B cell (primary cell): Measurements from ENCODE around the gene PRRC2C. TPM values are rescaled to one million over a fixed set of nuclear protein-coding genes. Genes with fewer than 3 reads are reported as not detected.
"Not testable (repeated sequence)": the region's sequence is repeated elsewhere in the genome, so short reads cannot be mapped to it uniquely, and the experiment has no call there.

Source experiments
- ATAC-seq: fragments of 200-7000 bp; cut with Tn5 transposase; one replicate; pipeline ENCODE4 v1.10.0; 2021; ENCODE audit warnings: low read depth, mild to moderate bottlenecking, moderate number of reproducible peaks, moderate library complexity
- CTCF ChIA-PET: fragments of 350-600 bp; sonication (Branson Sonifier 250); formaldehyde crosslinking; loops from one replicate; lab custom pipeline; 2021; ENCODE audit warnings: antibody characterized with exemption, inconsistent platforms; lab: Charles Lee
- POLR2A ChIA-PET: fragments of 350-600 bp; sonication (Branson Sonifier 250); formaldehyde crosslinking; loops from one replicate; lab custom pipeline; 2021; ENCODE audit warnings: antibody characterized with exemption; lab: Charles Lee
- DNase-seq: peaks from one replicate; pipeline ENCODE4 v3.0.0; 2013
- H2AFZ ChIP-seq: 2 replicates; pipeline ENCODE4 v1.6.1; 2012; ENCODE audit warnings: mild to moderate bottlenecking, low read depth, low read length; ENCODE audit not compliant: insufficient read depth, poor library complexity, severe bottlenecking
- H3K27ac ChIP-seq, 2 donors: 1 replicate in 1 of 2; 2 replicates in 1 of 2; pipeline ENCODE4 v1.5.1; 2012 to 2013; ENCODE audit warnings: low read length in 2 of 2, mild to moderate bottlenecking in 2 of 2, moderate library complexity in 1 of 2
- H3K27me3 ChIP-seq, 4 experiments: fragments of 200-600 bp in 1 of 4; sonication (generic) in 1 of 4; replicated peaks in 1 of 4; 1 replicate in 2 of 4; 2 replicates in 2 of 4; pipeline versions ENCODE4 v1.6.1 to v1.7.0; 2013 to 2016; ENCODE audit warnings: low read length in 3 of 4, mild to moderate bottlenecking in 2 of 4, mixed read lengths in 1 of 4, moderate library complexity in 1 of 4; ENCODE audit not compliant: insufficient read depth in 4 of 4, control insufficient read depth in 3 of 4; ENCODE audit errors: control extremely low read depth in 1 of 4
- H3K36me3 ChIP-seq, 2 experiments: replicated peaks in 1 of 2; 1 replicate in 1 of 2; 2 replicates in 1 of 2; pipeline versions ENCODE4 v1.6.1 to v1.7.1; 2013; ENCODE audit warnings: low read length in 1 of 2; ENCODE audit not compliant: insufficient read depth in 2 of 2, control insufficient read depth in 1 of 2; ENCODE audit errors: control extremely low read depth in 1 of 2, extremely low read depth in 1 of 2
- H3K4me1 ChIP-seq, 2 donors: fragments of 200-600 bp in 1 of 2; sonication (generic) in 1 of 2; 1 replicate in 1 of 2; 2 replicates in 1 of 2; pipeline versions ENCODE4 v1.5.1 to v1.6.1; 2013 to 2017; ENCODE audit warnings: low read length in 2 of 2; ENCODE audit not compliant: control insufficient read depth in 2 of 2, insufficient read depth in 2 of 2
- H3K4me2 ChIP-seq: replicated peaks from 2 replicates; pipeline ENCODE3; 2012; ENCODE audit warnings: mild to moderate bottlenecking, low read depth, low read length; ENCODE audit not compliant: poor library complexity, severe bottlenecking
- H3K4me3 ChIP-seq, 5 experiments: fragments of 200-600 bp in 1 of 5; sonication (generic) in 1 of 5; 1 replicate in 3 of 5; 2 replicates in 2 of 5; pipeline versions ENCODE4 v1.5.1 to v1.7.0; 2011 to 2016; ENCODE audit warnings: low read length in 4 of 5, mild to moderate bottlenecking in 4 of 5, low read depth in 2 of 5, control low read depth in 1 of 5, moderate library complexity in 1 of 5; ENCODE audit not compliant: insufficient read depth in 1 of 5; ENCODE audit errors: control extremely low read depth in 1 of 5, extremely low read depth in 1 of 5
- H3K79me2 ChIP-seq: fragments of 200-600 bp; sonication (generic); one replicate; pipeline ENCODE4 v1.6.0; 2016; ENCODE audit warnings: low read length; ENCODE audit not compliant: control insufficient read depth, insufficient read depth
- H3K9ac ChIP-seq: fragments of 200-600 bp; sonication (generic); 2 replicates; pipeline ENCODE4 v1.6.1; 2017; ENCODE audit warnings: mild to moderate bottlenecking, low read length, moderate library complexity
- H3K9me3 ChIP-seq, 3 donors: one replicate each; pipeline versions ENCODE4 v1.6.1 to v1.7.1; 2013; ENCODE audit warnings: low read length in 2 of 3; ENCODE audit not compliant: control insufficient read depth in 2 of 3, insufficient read depth in 1 of 3; ENCODE audit errors: control extremely low read depth in 1 of 3
- H4K20me1 ChIP-seq: 2 replicates; pipeline ENCODE4 v1.6.0; 2012; ENCODE audit warnings: mild to moderate bottlenecking, low read length; ENCODE audit not compliant: insufficient read depth, control insufficient read depth, poor library complexity, severe bottlenecking
- H3K27ac Mint-ChIP-seq: one replicate; pipeline ENCODE4 v1.8.0; 2021; ENCODE audit warnings: mixed read lengths
- H3K27me3 Mint-ChIP-seq: one replicate; pipeline ENCODE4 v1.8.0; 2021; ENCODE audit warnings: mixed read lengths
- H3K4me1 Mint-ChIP-seq: one replicate; pipeline ENCODE4 v1.8.0; 2021; ENCODE audit warnings: mixed read lengths
- H3K4me3 Mint-ChIP-seq: one replicate; pipeline ENCODE4 v1.8.0; 2021; ENCODE audit warnings: mixed read lengths
- H3K9me3 Mint-ChIP-seq: one replicate; pipeline ENCODE4 v1.8.0; 2022; ENCODE audit warnings: mixed read lengths; ENCODE audit not compliant: insufficient read depth
- EZH2 ChIP-seq: IDR thresholded peaks from 2 replicates; pipeline ENCODE4 v1.6.1; 2012; ENCODE audit warnings: borderline replicate concordance, low read depth, mild to moderate bottlenecking, moderate library complexity, low read length; ENCODE audit not compliant: insufficient read depth, poor library complexity, severe bottlenecking
- WGBS: methylation state at CpG from one replicate; pipeline ENCODE4 v1.1.5; 2013; ENCODE audit warnings: missing lambda C conversion rate; ENCODE audit not compliant: insufficient coverage; 5-methylcytosine and 5-hydroxymethylcytosine counted together
- intact Hi-C: fragments of 100-400 bp; cut with micrococcal nuclease; formaldehyde crosslinking; loops from one replicate; pipeline ENCODE4 v1.10.0; 2022
- polyA plus RNA-seq: library from polyadenylated mRNA; depleted of rRNA; stranded (reverse); fragments of >200 nt; gene quantifications from 2 replicates; pipeline ENCODE4 v1.2.3, GENCODE V29; 2012
- total RNA-seq, 2 donors: library from RNA; stranded (reverse); fragments of 120-200 nt in 1 of 2; gene quantifications; 1 replicate in 1 of 2; 2 replicates in 1 of 2; pipeline versions ENCODE4 v1.2.3 to v1.2.4, GENCODE V29; 2013 to 2022
- TF ChIP-seq, protein P1 (sequence below): fragments of 200-600 bp; IDR thresholded peaks from one replicate; pipeline ENCODE4 v1.8.0; 2022; ENCODE audit warnings: antibody characterized with exemption, mild to moderate bottlenecking

The PRRC2C gene
- total and polyA plus RNA-seq, 2 donors (not counting 1 experiment from before 2014, with no cell fraction given), result 65.4 to 305 TPM

- H3K9ac ChIP-seq, H3K4me3 Mint-ChIP-seq, H3K9me3 ChIP-seq, H3K27ac Mint-ChIP-seq, H3K4me1 Mint-ChIP-seq, POLR2A ChIA-PET, CTCF ChIA-PET, DNase-seq, H3K4me1 ChIP-seq, ATAC-seq, H4K20me1 ChIP-seq, H3K27me3 ChIP-seq, H3K27ac ChIP-seq, H2AFZ ChIP-seq, H3K36me3 ChIP-seq, H3K4me2 ChIP-seq, H3K4me3 ChIP-seq, H3K79me2 ChIP-seq, intact Hi-C loops, H3K9me3 Mint-ChIP-seq: not testable (repeated sequence)
- 100% methylated on average over 2 of the region's 5 CpGs for WGBS
- H3K27me3 Mint-ChIP-seq, result peaks cover 13% of the 10 kb centered on the region
These were observed 43.9 kb upstream of the PRRC2C start for GRCh38 chr1:171441278-171441895.

- Histone ChIP-seq H3K36me3 (no peaks in the 10 kb centered on the region), H3K27me3 (no peaks in the 10 kb centered on the region), H3K4me2 (no peak overlapping the region), H3K9me3 (no peaks in the 10 kb centered on the region), H3K79me2 (no peaks in the 10 kb centered on the region), H3K4me3 (no peak overlapping the region), H4K20me1 (no peaks in the 10 kb centered on the region), H2AFZ (no peak overlapping the region), H3K27ac (no peak overlapping the region), H3K4me1 (no peaks in the 10 kb centered on the region), H3K9ac (no peak overlapping the region)
- CTCF ChIA-PET, result no interaction called here
- no peaks in the 10 kb centered on the region for H3K4me1 Mint-ChIP-seq
- no peaks in the 10 kb centered on the region for H3K9me3 Mint-ChIP-seq
- H3K27me3 Mint-ChIP-seq, result no peaks in the 10 kb centered on the region
- POLR2A ChIA-PET, result no interaction called here
- no peak overlapping the region for H3K4me3 Mint-ChIP-seq
- intact Hi-C loops, result no loop called here
- TF ChIP-seq EZH2, result no peak
- TF ChIP-seq, protein P1, sequence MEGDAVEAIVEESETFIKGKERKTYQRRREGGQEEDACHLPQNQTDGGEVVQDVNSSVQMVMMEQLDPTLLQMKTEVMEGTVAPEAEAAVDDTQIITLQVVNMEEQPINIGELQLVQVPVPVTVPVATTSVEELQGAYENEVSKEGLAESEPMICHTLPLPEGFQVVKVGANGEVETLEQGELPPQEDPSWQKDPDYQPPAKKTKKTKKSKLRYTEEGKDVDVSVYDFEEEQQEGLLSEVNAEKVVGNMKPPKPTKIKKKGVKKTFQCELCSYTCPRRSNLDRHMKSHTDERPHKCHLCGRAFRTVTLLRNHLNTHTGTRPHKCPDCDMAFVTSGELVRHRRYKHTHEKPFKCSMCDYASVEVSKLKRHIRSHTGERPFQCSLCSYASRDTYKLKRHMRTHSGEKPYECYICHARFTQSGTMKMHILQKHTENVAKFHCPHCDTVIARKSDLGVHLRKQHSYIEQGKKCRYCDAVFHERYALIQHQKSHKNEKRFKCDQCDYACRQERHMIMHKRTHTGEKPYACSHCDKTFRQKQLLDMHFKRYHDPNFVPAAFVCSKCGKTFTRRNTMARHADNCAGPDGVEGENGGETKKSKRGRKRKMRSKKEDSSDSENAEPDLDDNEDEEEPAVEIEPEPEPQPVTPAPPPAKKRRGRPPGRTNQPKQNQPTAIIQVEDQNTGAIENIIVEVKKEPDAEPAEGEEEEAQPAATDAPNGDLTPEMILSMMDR, result no peak
- H3K27ac Mint-ChIP-seq, result no peak overlapping the region
- DNase-seq (no peak), ATAC-seq (no peak)
These were observed 38.9 kb upstream of the PRRC2C start for GRCh38 chr1:171446386-171446785.
